Fibroblast of gingiva (primary cell): ENCODE data around the gene GRK2.

Experiments used
- DNase-seq: peaks from one replicate; pipeline ENCODE4 v3.0.0-alpha.2; 2011; ENCODE audit warnings: low read depth

The GRK2 gene

GRCh38 chr11:67254798-67255197, 11.5 kb upstream of the GRK2 start:
- no peak for DNase-seq

DNA sequence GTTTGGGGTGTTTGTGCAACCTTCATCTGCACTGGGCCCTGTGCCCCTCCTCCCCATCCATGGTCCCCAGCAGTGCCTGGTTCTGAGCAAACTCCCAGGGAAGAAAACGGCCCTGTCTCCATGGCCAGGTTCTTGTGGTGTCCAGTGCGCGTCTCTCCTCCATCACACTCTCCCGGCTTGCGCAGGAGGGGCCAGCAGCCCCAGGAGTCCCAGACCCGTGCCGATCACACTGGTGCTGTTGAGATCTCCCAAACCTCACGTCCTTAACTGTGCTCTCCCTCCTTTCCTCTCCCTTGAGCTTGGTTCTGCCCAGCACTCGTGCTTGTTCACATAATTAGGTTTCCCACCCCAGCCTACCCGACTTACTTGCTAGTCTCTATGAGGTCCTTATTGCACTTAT, 10.9 kb upstream of the GRK2 start:
- no peak for DNase-seq

DNA sequence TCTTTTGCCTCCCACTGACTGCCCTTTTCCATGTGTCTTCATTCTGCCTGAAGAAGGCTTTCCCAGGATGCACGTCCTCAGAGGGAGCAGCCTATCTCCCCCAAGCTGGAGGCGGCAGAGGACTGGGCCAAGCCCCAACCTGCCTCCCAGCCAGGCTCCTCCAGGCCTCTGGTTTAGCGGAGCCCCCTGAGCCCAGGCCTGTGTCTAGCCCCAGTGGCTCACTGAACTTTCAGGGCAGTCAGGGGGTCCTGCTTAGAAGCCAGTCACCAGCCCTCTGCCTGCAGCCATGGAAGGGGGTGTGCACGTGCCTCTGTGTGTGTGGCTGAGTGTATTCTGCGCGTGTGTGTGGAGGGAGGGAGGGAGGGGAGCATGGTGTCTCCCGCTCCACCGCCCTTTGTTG, 10.4 kb upstream of the GRK2 start:
- DNase-seq = no peak

GRCh38 chr11:67256477-67257135, 9.7 kb upstream of the GRK2 start:
- no peak for DNase-seq

DNA sequence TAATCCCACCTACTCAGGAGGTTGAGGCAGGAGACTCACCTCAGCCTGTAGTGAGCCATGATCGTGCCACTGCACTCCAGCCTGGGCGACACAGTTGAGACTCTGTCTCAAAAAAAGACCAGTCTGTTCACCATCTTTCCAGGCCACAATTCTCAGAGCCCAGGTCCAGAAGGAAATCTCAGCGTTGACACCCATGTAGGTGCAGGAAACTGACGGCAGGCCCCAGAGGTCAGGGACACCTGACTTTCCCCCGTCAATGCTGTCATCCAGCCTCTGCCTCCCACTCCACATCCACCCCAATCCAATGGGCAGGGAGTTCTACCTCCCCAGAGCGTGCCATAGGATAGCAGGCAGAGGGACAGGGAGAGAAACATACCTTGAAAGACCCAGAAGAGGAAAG, 5.9 kb upstream of the GRK2 start:
- DNase-seq = no peak

GRCh38 chr11:67260885-67261639, 5.2 kb upstream of the GRK2 start:
- DNase-seq = peak; percentile 27

GRCh38 chr11:67261640-67261945, 4.7 kb upstream of the GRK2 start:
- DNase-seq = no peak

DNA sequence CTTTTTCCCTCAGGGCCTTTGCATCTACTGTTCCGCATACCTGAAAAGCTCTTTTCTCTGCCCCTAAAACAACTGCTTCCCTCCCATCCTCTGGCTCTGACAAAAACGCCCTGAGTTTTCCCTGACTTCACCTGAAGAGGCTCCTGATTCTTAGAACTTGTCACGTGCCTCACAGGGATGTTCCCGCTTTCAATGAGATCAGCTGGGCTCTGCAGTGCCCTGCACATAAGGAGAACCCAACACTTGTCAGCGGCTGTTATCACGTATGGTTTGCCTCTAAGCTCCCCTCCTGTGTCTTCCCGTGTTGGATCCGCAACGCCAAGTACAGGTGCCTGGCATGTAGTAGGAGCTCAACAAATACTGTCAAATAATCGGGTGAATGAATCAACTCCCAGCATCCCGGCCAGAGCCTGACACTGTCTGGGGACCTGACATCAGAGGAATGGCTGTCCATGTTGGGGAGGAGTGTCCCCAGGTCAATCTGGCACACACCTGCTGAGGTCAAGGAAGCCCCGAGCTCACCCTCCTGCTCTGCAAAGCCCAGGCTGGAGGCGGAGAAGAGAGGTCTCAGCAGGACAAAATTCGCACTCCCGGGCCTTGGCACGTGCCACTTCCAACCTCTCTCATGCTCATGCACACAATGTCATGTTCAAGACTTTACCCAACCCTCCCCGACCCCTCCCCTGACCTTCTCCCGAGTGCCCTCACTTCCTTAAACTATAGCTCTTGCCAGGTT, 4.2 kb upstream of the GRK2 start:
- no peak for DNase-seq

- peak; percentile 85 for DNase-seq
These were observed 3.3 kb upstream of the GRK2 start for GRCh38 chr11:67262731-67263675.

- no peak for DNase-seq
These were observed 2.0 kb upstream of the GRK2 start for GRCh38 chr11:67264260-67264659.

DNA sequence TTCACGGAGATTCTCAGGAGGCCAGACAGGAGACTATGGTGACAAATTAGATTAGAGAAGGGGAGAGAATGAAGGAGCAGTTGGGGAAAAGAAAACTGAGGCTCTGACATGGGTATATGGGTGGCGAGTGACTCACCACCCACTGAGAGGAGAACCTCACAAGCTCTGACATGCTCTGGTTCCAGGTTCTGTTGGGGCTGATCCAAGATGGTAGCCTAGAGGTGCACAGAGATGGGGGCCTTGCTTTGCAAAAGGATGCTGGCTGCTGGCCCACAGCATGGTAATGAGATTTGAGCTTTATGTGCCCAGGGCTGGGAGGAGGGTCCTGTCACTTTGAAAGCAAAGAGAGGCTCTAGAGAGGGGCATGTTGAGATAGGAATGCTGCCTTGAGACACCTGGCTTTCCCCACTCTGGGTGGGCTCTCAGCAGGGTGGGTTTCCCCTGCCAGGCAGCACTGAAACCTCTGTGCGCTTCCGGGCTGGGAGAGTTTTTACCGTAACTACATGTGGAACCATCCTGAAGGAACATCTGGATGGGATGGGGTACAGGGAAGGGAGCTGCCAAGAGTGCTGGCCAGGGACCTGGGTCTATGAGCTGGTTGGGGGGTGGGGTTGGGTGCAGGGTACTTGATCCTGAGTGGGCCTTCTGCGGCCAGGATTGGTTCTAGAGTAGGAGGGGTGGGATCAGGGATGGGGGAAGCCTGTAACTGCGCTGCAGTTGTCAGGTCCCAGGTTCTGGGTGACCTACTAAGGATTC, 1.2 kb upstream of the GRK2 start:
- no peak for DNase-seq

DNA sequence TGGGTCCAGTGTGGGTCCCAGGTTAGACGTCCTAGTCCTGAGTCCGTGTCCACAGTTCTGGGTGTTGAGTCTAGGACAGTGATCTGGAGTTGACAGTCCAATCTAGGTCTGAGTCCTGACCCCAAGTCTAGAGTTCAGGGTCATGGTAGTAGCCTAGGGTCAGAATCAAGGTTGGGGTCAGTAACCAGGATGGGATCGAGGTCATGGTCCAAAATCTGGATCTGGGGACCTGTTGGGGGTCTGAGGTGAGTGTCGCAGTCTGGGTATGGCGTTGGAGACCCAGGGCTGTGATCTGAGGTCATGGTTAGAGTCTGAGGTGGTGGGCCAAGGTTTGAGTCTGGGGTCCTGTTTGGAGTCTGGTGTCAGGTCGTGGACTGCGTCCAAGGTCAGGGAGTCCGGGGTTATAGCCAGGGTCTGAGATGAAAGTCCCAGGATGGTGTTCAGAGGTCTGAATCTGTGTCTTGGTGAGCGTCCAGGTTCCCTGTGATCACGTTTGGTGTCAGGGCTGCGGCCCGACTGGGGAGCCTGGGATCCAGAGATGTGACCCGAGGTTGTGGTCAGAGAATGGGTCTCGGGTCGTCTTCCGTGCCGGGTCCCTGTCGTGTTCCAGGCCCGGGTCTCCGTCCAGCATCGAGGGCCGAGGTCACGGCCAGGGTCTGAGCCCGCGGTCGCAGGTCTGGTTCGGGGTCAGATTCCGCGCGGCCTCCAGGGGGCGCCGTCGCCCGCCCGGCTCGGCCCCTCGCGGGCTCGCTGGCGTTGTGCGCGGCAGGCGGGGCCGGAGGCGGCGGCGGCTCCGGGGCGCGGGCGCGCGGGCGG, 432 bp upstream of the GRK2 start:
- DNase-seq = peak; percentile 36

- DNase-seq = no peak
These were observed 1.2 kb downstream of the GRK2 start for GRCh38 chr11:67267188-67268080.

- DNase-seq = no peak
These were observed 2.0 kb downstream of the GRK2 start for GRCh38 chr11:67268081-67268961.

DNA sequence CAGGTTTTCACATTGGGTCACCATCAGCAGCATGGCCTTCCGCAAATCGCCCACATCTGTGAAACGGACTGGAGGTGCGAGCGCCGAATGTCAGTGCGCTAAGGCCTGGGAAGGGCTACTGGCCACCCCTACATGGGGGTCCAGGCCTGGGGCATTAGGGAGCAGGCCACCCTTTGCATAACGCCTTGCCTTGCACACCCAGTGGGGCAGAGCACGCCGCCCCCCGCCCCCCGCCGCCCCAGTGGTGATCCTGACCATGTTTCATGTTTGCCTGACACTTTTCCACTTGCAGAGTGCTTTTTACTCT, 2.6 kb downstream of the GRK2 start:
- DNase-seq = no peak

- DNase-seq = no peak
These were observed 3.4 kb downstream of the GRK2 start for GRCh38 chr11:67269401-67270255.
